Coronary artery (tissue), 2 donors: ENCODE results near the gene ASB2.

Experiments
- DNase-seq: peaks from one replicate; pipeline ENCODE4 v3.0.0-alpha.2; 2017; ENCODE audit warnings: low spot score
- H3K27ac ChIP-seq, 2 donors: fragments of 200-600 bp; sonication (generic); one replicate each; pipeline ENCODE4 v1.5.1; 2016 to 2019
- H3K4me3 ChIP-seq: fragments of 200-600 bp; sonication (generic); 2 replicates; pipeline ENCODE4 v1.5.1; 2016; ENCODE audit warnings: mild to moderate bottlenecking, moderate library complexity
- CTCF ChIP-seq: fragments of 200-600 bp; sonication (generic); IDR thresholded peaks from one replicate; pipeline ENCODE4 v1.5.1; 2019; ENCODE audit warnings: antibody characterized with exemption

Gene ASB2

GRCh38 chr14:93905623-93906022 lies 70.7 kb downstream of the ASB2 start:
- no peak for TF ChIP-seq CTCF
- Histone ChIP-seq H3K27ac (no peak overlapping the region), H3K4me3 (no peak overlapping the region)
- no peak for DNase-seq

- Histone ChIP-seq H3K4me3 (no peak overlapping the region), H3K27ac (no peak overlapping the region)
- DNase-seq = no peak
- TF ChIP-seq CTCF = no peak
Observed at GRCh38 chr14:93903342-93904184, 72.8 kb downstream of the ASB2 start.

GRCh38 chr14:93902619-93903307 lies 73.6 kb downstream of the ASB2 start:
- Histone ChIP-seq H3K4me3 (no peak overlapping the region), H3K27ac (no peak overlapping the region)
- no peak for DNase-seq
- TF ChIP-seq CTCF = no peak

GRCh38 chr14:93901813-93902212 lies 74.6 kb downstream of the ASB2 start:
- Histone ChIP-seq H3K27ac (no peak overlapping the region), H3K4me3 (no peak overlapping the region)
- no peak for TF ChIP-seq CTCF
- DNase-seq = no peak

- DNase-seq = no peak
Observed at GRCh38 chr14:93898731-93899130, 77.6 kb downstream of the ASB2 start.

GRCh38 chr14:93898081-93898611 lies 78.2 kb downstream of the ASB2 start:
- DNase-seq = no peak
- no peak overlapping the region for H3K27ac ChIP-seq
- no peak overlapping the region for H3K4me3 ChIP-seq
- TF ChIP-seq CTCF = no peak

More at GRCh38 chr14:93898731-93899130, 77.6 kb downstream of the ASB2 start:
- no peak overlapping the region for H3K4me3 ChIP-seq
- no peak overlapping the region for H3K27ac ChIP-seq
- TF ChIP-seq CTCF = no peak
